HuH-7.5 (cell line): ENCODE results near the gene NOP56.

Experiments used
- DNase-seq: peaks from one replicate; pipeline ENCODE4 v3.0.0; 2011; ENCODE audit warnings: low spot score

Gene NOP56

DNA sequence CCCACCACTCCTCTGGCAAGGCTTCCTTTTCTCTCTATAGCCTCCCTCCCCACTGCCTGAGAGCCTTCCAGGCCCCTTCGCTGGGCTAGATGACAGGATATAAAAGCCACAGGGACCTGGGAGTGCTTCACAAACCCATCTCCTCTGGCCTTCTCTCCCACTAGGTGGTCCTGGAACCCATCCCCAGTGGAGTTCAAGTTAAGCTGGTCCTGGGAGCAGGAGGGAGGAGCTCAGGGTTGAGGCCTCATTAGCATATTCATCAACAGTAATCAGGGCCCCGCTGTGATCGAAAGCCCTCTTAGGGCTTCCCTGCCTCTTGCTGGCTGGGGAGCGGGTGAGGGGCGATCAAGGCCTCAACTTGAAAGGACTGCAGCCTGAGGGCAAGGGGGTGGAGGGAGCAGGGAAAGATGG is 49.2 kb downstream of the NOP56 start:
- no peak for DNase-seq

DNA sequence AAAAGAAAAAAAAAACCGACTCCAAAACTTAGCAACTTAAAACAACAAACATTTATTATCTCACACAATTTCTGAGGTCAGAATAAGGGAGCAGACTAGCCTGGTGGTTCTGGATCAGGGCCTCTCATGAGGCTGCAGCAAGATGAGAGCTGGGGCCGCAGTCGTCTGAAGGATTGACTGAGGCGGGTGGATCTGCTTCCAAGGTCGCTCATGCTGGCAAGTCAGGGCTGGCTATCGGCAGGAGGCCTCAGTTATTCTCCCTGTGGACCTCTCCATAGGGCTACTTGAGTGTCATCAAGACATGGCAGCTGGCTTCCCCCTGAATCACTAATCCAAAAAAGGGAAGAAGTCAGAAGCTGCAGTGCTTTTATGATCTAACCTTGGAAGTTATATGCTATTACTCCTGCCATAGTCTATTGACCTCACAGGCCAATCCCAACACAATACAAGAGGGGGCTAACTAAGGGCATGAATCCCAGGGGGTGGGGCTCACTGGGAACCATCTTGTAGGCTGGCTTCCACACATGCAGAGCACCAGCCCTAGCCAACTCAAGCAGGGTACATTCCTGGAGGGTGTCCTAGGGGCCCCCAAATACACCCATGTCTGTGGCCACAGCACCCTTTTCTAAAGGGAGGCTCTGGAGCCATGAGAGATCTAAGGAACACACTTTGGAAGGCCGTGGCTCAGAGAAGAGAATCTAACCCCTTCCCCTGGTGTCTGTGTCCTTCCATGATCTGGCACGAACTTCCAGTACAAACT is 51.5 kb downstream of the NOP56 start:
- DNase-seq: no peak

DNA sequence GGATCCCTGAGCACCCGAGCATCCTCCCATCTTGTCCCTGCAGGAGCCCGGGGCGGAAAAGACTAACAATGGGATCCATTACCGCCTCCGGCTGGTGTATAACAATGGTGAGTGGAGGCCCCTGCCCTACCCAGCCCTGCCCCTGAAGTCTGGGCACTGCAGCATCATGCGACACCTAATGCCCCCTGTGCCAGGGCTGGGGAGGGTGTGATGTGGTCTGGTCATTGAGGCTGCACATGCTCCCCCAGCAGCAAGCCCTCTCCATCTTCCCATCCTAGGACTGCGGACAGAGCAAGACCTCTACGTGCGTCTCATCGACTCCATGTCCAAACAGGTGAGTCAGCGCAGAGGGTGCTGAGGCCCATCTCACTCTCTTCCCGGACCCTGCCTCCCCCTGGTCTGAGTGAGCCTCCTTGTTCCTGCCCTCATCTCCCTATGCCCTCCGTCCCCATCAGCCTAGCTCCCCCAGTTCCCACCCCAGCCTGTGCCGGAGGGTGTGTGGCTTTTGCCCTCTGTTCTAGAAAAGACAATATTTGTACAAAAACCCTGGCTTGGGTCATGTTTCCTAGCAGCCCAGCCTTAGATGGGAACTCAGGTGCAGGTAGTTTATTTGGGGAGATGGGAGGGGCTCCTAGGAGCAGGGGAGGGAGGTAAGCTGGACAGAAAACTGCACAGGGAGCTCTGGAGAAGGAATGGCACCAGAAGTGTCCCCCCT is 53.7 kb downstream of the NOP56 start:
- no peak for DNase-seq

DNA sequence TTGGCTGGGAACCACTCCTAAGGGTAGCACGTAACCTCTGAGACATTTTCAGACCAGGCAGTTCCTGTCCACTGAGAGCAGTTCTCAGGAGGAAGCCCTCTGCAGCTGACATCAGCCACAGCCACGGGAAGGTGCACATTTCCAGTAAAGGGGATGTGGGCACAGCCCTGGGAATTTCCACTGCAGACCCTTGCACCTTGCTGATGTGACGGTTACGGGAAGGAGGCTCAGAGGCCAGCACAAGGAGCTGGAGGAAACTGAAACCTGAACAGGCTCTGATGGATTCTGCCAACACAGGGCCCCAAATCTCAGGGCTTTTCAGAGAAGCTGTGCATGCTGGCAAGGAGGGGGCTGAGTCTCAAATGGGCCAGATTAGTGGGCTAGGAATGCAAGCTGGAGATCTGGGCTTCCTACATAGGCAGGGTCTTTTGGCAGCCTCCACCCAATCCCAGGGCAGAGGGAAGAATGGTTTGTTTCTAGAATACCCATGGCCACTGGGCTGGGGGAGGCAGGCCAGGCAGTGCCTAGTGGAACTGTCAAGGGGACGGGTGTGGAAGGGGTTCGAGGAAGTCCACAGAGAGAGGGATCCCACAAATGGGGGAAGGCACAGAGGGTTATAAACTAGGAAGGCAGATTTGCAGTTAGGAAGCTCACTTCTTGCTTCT is 54.4 kb downstream of the NOP56 start:
- no peak for DNase-seq

DNA sequence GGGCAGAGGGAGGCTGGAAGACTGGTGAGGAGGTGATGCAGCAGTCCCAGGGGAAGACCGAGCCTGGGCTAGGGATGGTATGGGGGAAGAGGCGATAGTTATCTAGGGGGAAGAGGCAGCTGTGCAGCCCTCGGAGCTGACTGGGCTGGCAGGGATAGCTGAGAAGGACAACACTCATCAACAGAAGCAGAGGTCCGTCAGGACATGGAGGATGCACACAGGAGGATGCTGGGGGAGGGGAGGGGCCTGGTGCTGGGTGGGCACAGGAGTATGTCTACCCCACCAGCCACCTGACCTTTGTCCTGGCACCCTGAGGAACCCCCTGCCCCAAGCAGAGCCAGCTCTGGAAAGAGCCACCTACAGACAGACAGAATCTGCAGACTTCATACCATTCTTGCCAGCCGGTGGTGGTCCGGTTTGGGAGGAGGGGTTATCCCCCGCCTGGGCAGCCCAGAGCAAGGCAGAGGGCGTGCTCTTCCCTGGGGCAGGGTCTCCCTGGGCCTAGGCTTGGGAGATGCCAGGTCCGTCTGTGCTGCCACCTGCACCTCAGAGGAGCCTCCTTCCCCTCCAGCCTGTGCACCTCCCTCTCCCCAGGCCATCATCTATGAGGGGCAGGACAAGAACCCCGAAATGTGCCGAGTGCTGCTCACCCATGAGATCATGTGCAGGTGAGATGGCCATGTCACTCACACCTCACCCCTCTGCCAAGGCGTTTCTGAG is 55.1 kb downstream of the NOP56 start:
- DNase-seq: no peak
